Epithelial cell of proximal tubule (primary cell): Measurements from ENCODE around the gene CIAO1. TPM values are rescaled to one million over a fixed set of nuclear protein-coding genes. Genes with fewer than 3 reads are reported as not detected.
"Not testable (repeated sequence)": the region's sequence is repeated elsewhere in the genome, so short reads cannot be mapped to it uniquely, and the experiment has no call there.

Experiments
- DNase-seq: peaks from one replicate; pipeline ENCODE4 v3.0.0-alpha.2; 2011; ENCODE audit warnings: low read depth
- H3K4me3 ChIP-seq: 2 replicates; pipeline ENCODE4 v1.5.1; 2011; ENCODE audit warnings: low read depth, mild to moderate bottlenecking, low read length
- total RNA-seq: library from RNA; depleted of rRNA; stranded (reverse); fragments of >200 nt; gene quantifications from 2 replicates; pipeline ENCODE4 v1.2.3, GENCODE V29; 2015
- TF ChIP-seq, protein P1 (sequence below): conservative IDR thresholded peaks from 2 replicates; pipeline ENCODE4 v1.5.1; 2012; ENCODE audit warnings: low read depth, mild to moderate bottlenecking, low read length

The CIAO1 gene
- total RNA-seq, 1 donor from 2014 or later: 110 TPM

DNA sequence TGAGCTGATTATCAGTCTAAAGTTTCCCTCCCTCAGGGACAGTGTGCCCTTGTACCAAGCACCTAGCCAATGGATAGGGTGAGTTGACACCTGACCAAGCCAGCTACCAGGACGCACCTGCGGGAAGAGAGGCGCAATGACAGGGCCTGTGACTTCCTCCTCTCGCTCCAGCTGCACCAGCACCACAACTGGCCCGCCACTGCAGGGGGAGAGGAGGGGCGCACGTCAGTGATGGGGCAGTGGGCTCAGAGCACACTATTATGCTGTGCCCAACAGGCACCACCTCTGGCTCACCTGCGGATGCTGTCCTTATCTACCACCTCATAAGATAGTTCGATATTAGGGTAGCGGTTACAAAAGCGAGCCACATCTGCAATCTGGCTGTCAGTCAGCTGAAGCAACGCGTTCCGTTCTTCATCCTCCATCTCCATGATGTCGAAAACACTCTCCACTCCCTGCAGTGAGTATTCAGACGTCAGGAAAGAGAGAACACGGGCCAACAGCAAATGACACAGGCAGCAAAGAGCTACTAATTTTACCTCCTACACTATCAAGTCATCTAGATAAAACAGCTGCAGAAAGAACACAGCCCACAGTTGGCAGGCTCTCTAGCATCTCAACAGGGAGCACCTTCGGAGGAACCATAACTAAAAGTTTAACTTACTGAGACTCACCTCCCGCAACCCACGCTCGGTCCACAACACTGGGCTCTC lies 10.9 kb downstream of the CIAO1 start:
- TF ChIP-seq, protein P1, sequence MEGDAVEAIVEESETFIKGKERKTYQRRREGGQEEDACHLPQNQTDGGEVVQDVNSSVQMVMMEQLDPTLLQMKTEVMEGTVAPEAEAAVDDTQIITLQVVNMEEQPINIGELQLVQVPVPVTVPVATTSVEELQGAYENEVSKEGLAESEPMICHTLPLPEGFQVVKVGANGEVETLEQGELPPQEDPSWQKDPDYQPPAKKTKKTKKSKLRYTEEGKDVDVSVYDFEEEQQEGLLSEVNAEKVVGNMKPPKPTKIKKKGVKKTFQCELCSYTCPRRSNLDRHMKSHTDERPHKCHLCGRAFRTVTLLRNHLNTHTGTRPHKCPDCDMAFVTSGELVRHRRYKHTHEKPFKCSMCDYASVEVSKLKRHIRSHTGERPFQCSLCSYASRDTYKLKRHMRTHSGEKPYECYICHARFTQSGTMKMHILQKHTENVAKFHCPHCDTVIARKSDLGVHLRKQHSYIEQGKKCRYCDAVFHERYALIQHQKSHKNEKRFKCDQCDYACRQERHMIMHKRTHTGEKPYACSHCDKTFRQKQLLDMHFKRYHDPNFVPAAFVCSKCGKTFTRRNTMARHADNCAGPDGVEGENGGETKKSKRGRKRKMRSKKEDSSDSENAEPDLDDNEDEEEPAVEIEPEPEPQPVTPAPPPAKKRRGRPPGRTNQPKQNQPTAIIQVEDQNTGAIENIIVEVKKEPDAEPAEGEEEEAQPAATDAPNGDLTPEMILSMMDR: no peak
- H3K4me3 ChIP-seq: no peak overlapping the region
- DNase-seq: no peak

DNA sequence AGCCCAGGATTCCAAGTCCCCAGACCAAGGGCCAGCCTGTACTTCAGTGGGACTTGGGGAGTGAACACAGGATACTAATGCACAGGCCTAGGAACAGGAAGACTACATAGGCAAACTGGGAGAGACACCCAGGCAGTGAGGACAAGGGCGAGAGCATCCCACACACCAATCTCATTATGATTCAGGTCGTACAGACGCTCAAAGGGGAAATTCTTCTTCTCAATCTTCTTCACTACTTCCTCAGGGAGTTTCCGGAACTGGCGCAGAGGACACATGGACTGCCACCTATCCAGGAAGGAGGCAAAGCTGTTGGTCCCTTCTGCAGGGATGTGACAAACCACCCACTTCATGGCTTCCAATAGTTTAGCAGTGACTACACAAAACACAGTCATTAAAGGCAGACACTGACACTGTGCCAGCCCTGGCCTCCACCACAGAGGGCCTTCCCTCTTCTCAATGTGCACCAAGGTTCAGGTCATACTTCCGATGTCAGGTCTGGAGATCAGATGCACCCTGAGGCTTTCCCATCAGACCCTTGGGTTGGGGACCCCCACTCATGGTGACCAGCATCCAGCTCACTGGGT lies 21.3 kb downstream of the CIAO1 start:
- DNase-seq: no peak
- TF ChIP-seq, protein P1: no peak
- no peak overlapping the region for H3K4me3 ChIP-seq

DNA sequence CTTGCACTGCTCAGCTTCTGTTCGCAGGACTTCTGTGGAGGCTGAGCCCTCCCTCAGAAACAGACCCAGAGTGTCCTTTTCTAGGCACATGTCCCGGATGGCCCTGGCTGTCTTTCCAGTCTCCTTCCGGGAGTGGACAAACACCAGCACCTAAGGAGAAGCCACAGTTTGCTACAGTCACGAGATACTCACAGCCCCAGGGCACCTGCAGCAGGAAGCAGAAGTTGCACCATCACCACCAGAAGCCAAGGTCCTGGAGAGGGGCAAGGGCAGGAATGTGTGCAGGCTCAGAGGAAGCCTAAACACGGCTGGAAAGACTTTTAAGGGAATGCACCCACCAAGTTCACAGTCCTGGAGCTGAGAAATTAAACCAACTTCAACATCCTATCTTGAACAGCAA lies 25.7 kb downstream of the CIAO1 start:
- no peak for DNase-seq
- no peak overlapping the region for H3K4me3 ChIP-seq
- TF ChIP-seq, protein P1: no peak

DNA sequence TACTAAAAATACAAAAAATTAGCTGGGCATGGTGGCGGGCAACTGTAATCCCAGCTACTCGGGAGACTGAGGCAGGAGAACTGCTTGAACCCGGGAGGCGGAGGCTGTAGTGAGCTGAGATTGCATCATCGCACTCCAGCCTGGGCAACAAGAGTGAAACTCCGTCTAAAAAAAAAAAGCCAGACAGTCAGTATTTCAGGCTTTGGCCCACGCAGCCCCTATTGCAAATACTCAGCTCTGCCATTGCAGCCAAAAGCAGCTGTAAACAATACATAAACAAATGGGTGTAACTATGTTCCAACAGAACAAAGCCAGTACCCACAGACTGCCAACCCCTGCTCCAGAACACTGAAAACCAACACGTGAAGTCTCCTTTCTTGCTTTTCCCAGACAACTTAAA lies 28.2 kb downstream of the CIAO1 start:
- not testable (repeated sequence) for H3K4me3 ChIP-seq, DNase-seq

DNA sequence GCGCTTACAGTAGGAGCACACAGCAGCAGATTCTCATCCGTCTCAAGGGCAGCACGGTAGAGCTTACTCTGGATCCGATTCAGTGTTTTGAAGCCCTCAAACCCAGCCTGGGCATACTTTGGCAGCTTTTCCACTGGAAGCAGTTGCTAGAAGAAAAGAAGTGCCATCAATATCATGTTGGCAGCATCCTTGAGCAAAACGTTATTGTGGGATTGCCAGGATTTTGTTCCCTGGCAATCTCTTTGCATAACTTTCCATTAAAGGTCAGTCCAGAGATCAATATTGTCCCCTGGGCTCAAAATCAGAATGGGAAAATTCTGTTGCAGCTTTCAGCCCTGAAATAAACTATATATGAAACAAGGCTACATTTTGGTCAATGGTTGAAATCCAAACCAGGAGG lies 30.9 kb downstream of the CIAO1 start:
- DNase-seq: no peak
- TF ChIP-seq, protein P1: no peak
- H3K4me3 ChIP-seq: no peak overlapping the region

DNA sequence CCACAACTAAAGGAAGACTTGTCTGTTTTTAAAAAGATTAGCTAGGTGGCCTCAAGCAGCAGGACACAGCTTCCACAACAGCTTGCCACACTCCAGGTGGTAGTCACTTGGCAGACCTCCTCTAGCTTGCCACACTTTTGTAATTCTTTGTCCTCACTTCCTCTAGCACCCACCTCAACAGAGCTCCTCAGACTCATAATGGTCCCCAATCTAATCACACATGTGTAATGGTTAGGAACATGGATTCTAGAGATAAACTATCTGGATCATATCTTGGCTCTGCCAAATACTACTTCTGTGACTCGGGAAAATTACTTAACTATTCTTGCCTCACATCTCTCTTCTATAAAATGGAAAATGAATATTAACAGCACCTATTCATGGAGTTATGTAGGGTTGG lies 35.8 kb downstream of the CIAO1 start:
- no peak for DNase-seq
- H3K4me3 ChIP-seq: no peak overlapping the region

DNA sequence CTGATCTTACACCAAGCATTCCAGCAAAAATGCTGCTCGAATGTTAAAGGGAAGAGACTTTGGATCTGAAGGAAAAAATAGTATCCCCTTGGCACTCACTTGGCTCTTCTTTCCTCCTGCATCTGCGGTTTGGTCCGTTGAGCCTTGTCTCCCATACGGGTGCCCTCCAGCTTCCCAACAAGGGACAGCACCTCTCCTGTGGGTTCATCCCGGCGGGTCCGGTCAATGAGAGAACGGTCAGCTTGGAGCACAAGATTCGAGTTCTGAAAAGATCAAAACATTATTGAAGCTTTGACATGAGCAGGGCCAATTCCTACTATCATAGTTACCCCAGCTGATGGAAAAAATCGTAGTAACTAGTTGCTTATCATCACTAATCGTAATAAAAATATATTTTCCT lies 38.6 kb downstream of the CIAO1 start:
- TF ChIP-seq, protein P1: no peak
- no peak for DNase-seq

More for the DNA sequence above, 35.8 kb downstream of the CIAO1 start:
- TF ChIP-seq, protein P1: no peak

More for the DNA sequence above, 38.6 kb downstream of the CIAO1 start:
- peak overlapping the region; percentile 100 for H3K4me3 ChIP-seq
